HG03139 (cell line): ENCODE results near the gene COMMD9.

ENCODE experiments used
- ATAC-seq: cut with Tn5 transposase; IDR thresholded peaks from one replicate; pipeline ENCODE4 v1.9.1; 2021; ENCODE audit not compliant: unreplicated experiment

The COMMD9 gene

GRCh38 chr11:36296884-36297543 is 7.8 kb upstream of the COMMD9 start:
- ATAC-seq = no peak

GRCh38 chr11:36295926-36296325 is 6.7 kb upstream of the COMMD9 start, which contains the start of gene PRR5L:
TSS of gene PRR5L (plus strand) at chr11:36296288. CDS start at chr11:36401122, 104,834 bp downstream.
- no peak for ATAC-seq

GRCh38 chr11:36292311-36292722 is 3.1 kb upstream of the COMMD9 start:
- ATAC-seq = no peak

- no peak for ATAC-seq
Observed at GRCh38 chr11:36288442-36289225, 590 bp downstream of the COMMD9 start.

GRCh38 chr11:36282926-36283325 is 6.3 kb downstream of the COMMD9 start:
- ATAC-seq = no peak

GRCh38 chr11:36281850-36282249 is 7.4 kb downstream of the COMMD9 start:
- ATAC-seq = no peak

GRCh38 chr11:36280531-36280930 is 8.7 kb downstream of the COMMD9 start:
- ATAC-seq = no peak

- no peak for ATAC-seq
Observed at GRCh38 chr11:36278531-36279282, 10.5 kb downstream of the COMMD9 start.

GRCh38 chr11:36274414-36274813 is 14.8 kb downstream of the COMMD9 start:
- ATAC-seq = no peak

- ATAC-seq = no peak
Observed at GRCh38 chr11:36273110-36273509, 16.1 kb downstream of the COMMD9 start.

GRCh38 chr11:36271794-36272407 is 17.3 kb downstream of the COMMD9 start:
- no peak for ATAC-seq

- ATAC-seq = no peak
Observed at GRCh38 chr11:36270701-36271100, 18.5 kb downstream of the COMMD9 start.

GRCh38 chr11:36268337-36268985 is 20.8 kb downstream of the COMMD9 start:
- no peak for ATAC-seq

GRCh38 chr11:36266767-36267166 is 22.5 kb downstream of the COMMD9 start:
- ATAC-seq = no peak

- ATAC-seq = no peak
Observed at GRCh38 chr11:36265793-36266628, 23.2 kb downstream of the COMMD9 start.

GRCh38 chr11:36264973-36265344 is 24.3 kb downstream of the COMMD9 start:
- no peak for ATAC-seq

GRCh38 chr11:36264011-36264972 is 24.9 kb downstream of the COMMD9 start:
- ATAC-seq = no peak

- ATAC-seq = no peak
Observed at GRCh38 chr11:36261094-36261493, 28.1 kb downstream of the COMMD9 start.
